Transverse colon (tissue), 4 donors: ENCODE measurements around the gene SOCS1. TPM values are rescaled to one million over a fixed set of nuclear protein-coding genes. Genes with fewer than 3 reads are reported as not detected.

Experiments used
- DNase-seq: peaks from one replicate; pipeline ENCODE4 v3.0.0-alpha.2; 2019
- H3K27ac ChIP-seq, 4 donors: fragments of 200-600 bp; sonication (generic); 2 replicates each; pipeline ENCODE4 v1.5.1; 2016 to 2018; ENCODE audit warnings: inconsistent platforms in 4 of 4
- H3K27me3 ChIP-seq: fragments of 200-600 bp; sonication (generic); 2 replicates; pipeline ENCODE4 v1.5.1; 2017; ENCODE audit warnings: inconsistent platforms
- H3K36me3 ChIP-seq, 4 donors: fragments of 200-600 bp; sonication (generic); 2 replicates each; pipeline ENCODE4 v1.5.1; 2017 to 2019; ENCODE audit warnings: inconsistent platforms in 4 of 4
- H3K4me1 ChIP-seq, 4 donors: fragments of 200-600 bp; sonication (generic); 2 replicates each; pipeline ENCODE4 v1.5.1; 2017 to 2020; ENCODE audit warnings: inconsistent platforms in 4 of 4
- H3K4me3 ChIP-seq, 4 donors: fragments of 200-600 bp; sonication (generic); 1 replicate in 1 of 4; 2 replicates in 3 of 4; pipeline versions ENCODE4 v1.5.1 to v1.6.1; 2017 to 2019; ENCODE audit warnings: inconsistent platforms in 4 of 4
- H3K9me3 ChIP-seq, 2 donors: fragments of 200-600 bp; sonication (generic); 2 replicates each; pipeline ENCODE4 v1.5.1; 2017 to 2019; ENCODE audit warnings: inconsistent platforms in 2 of 2
- EP300 ChIP-seq: sonication (generic); formaldehyde crosslinking; IDR thresholded peaks from one replicate; pipeline ENCODE4 v1.6.1; 2017; ENCODE audit warnings: antibody characterized with exemption, low read depth
- POLR2A ChIP-seq: fragments of 450-650 bp; IDR thresholded peaks from one replicate; pipeline ENCODE4 v1.6.1; 2016; ENCODE audit warnings: antibody characterized with exemption, mild to moderate bottlenecking, moderate library complexity
- POLR2AphosphoS5 ChIP-seq, 3 donors: sonication (generic); formaldehyde crosslinking; IDR thresholded peaks; one replicate each; pipeline ENCODE4 v1.6.1; 2016; ENCODE audit warnings: antibody characterized with exemption in 3 of 3
- WGBS, 2 donors: methylation state at CpG; one replicate each; pipeline ENCODE4 v1.1.5; 2018; ENCODE audit warnings: low coverage in 1 of 2; 5-methylcytosine and 5-hydroxymethylcytosine counted together
- in situ Hi-C, 4 donors: fragments of 200-750 bp; cut with MboI; loops; one replicate each; pipeline versions ENCODE4 v1.15.0 to v1.15.1; 2017; ENCODE audit warnings: low sequenced_read_pairs in 3 of 4, low pct_ligation_motif_present in 1 of 4, low pct_unique_long_range_greater_than_20kb in 1 of 4
- intact Hi-C: fragments of 100-400 bp; cut with DNase I; formaldehyde crosslinking; loops from one replicate; pipeline ENCODE4 v1.15.1; 2023; ENCODE audit warnings: low total_unique reads
- total RNA-seq, 4 donors: library from RNA; depleted of rRNA; stranded (reverse); fragments of >200 nt; gene quantifications; one replicate each; pipeline ENCODE4 v1.1.0, GENCODE V29; 2016
- TF ChIP-seq, protein P1 (sequence below), 5 experiments: fragments of 200-600 bp in 3 of 5; fragments of 450-650 bp in 2 of 5; sonication (generic) in 3 of 5; IDR thresholded peaks; 1 replicate in 2 of 5; 2 replicates in 3 of 5; pipeline ENCODE4 v1.5.1; 2016 to 2017; ENCODE audit warnings: antibody characterized with exemption in 5 of 5, inconsistent platforms in 3 of 5, mild to moderate bottlenecking in 2 of 5, moderate library complexity in 1 of 5

Gene SOCS1
- total RNA-seq, 4 donors from 2014 or later, result 2.2 to 17.6 (median 10.8) TPM

DNA sequence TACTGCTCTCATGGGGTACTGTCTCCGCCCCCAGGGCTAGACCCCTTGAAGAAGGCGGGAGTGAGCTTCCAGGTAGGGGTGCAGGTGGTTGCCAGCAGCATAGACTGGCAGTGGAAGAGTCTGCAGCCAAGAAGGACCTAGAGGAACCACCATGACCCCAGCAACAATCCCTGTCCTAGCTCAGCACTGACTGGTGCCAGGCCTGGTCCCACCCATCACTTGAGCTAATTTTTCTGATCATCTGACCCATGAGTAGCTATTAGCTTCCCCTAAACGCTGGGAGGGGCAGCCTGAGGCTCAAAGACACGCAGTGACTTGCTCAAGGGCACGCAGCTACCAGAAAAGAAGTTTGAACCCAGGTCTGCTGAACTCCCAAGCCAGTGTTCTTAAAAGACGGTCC is 16.5 kb upstream of the SOCS1 start:
- DNase-seq, result no peak
- intact Hi-C loops (no loop called here), in situ Hi-C loops (loop anchor here in 2 of 4 donors (25.0 kb wide), 1 partner anchor 90 kb away; no protein-coding TSS in a partner anchor)
- H3K27me3 ChIP-seq, result no peaks in the 10 kb centered on the region
- no peaks in the 10 kb centered on the region for H3K4me1 ChIP-seq
- TF ChIP-seq POLR2AphosphoS5 (IDR thresholded peaks at IDR 0.05), result no peak
- no peak for TF ChIP-seq EP300
- TF ChIP-seq POLR2A, result no peak
- TF ChIP-seq, protein P1, sequence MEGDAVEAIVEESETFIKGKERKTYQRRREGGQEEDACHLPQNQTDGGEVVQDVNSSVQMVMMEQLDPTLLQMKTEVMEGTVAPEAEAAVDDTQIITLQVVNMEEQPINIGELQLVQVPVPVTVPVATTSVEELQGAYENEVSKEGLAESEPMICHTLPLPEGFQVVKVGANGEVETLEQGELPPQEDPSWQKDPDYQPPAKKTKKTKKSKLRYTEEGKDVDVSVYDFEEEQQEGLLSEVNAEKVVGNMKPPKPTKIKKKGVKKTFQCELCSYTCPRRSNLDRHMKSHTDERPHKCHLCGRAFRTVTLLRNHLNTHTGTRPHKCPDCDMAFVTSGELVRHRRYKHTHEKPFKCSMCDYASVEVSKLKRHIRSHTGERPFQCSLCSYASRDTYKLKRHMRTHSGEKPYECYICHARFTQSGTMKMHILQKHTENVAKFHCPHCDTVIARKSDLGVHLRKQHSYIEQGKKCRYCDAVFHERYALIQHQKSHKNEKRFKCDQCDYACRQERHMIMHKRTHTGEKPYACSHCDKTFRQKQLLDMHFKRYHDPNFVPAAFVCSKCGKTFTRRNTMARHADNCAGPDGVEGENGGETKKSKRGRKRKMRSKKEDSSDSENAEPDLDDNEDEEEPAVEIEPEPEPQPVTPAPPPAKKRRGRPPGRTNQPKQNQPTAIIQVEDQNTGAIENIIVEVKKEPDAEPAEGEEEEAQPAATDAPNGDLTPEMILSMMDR (IDR thresholded peaks at IDR 0.05), result no peak
- no peaks in the 10 kb centered on the region for H3K9me3 ChIP-seq
- no peak overlapping the region for H3K27ac ChIP-seq
- H3K36me3 ChIP-seq, result no peaks in the 10 kb centered on the region
- WGBS, 2 donors, result 86% methylated on average over 6 of the region's 6 CpGs; no CpG with 5 or more reads in 1 of the 2 donors
- H3K4me3 ChIP-seq, result no peak overlapping the region

DNA sequence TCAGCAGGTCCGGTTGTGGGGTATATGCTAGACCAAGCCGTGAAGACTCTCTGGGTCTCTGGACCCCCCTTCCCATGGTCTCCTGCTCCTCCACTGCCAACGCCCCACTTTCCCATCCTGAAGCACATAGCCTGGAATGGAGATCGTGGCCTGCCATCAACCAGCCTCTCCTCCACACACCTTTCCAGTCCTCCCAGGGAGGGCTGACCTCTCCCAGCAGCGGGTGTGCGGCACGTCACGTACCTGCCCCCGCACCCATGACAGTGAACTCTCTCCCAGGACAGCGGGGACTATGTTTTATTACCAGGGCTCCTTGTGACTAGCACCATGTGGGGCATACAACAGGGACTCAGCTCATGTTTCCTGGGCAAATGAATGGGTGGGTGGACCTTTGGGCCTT is 15.6 kb upstream of the SOCS1 start:
- in situ Hi-C loops (loop anchor here in 2 of 4 donors (25.0 kb wide), 1 partner anchor 91 kb away; no protein-coding TSS in a partner anchor), intact Hi-C loops (no loop called here)
- Histone ChIP-seq H3K27me3 (no peaks in the 10 kb centered on the region), H3K4me3 (no peak overlapping the region), H3K9me3 (no peaks in the 10 kb centered on the region), H3K36me3 (no peaks in the 10 kb centered on the region), H3K27ac (no peak overlapping the region), H3K4me1 (no peaks in the 10 kb centered on the region)
- WGBS, 2 donors, result 97 to 100% methylated on average over 1 to 10 of the region's 10 CpGs
- no peak for DNase-seq
- TF ChIP-seq, protein P1 (IDR thresholded peaks at IDR 0.05), result no peak
- TF ChIP-seq POLR2A (no peak), POLR2AphosphoS5 (IDR thresholded peaks at IDR 0.05) (no peak), EP300 (no peak)

DNA sequence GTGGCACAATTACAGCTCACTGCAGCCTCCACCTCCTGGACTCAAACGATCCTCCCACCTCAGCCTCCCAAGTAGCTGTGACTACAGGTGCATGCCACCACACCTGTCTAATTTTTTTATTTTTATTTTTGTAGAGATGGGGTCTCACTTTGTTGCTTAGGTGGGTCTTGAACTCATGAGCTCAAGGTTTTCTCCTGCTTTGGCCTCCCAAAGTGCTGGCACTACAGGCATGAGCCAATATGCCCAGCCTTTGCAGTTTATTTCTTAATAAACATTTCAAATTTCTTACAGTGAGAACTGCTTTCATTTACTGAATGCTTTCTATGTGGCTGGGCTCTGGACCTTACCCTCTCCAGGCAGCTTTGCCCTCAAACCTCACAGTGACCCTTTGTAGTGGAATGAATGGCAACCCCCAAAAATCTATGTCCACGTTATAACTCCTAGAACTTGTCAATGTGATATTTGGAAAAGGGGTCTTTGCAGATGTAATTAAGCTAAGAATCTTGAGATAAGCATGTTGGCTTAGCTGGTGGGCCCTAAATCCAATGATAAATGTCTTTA is 14.7 kb upstream of the SOCS1 start:
- TF ChIP-seq POLR2A (no peak), POLR2AphosphoS5 (IDR thresholded peaks at IDR 0.05) (no peak), EP300 (no peak)
- TF ChIP-seq, protein P1 (IDR thresholded peaks at IDR 0.05), result no peak
- 78 to 86% methylated on average over 2 of the region's 2 CpGs for WGBS, 2 donors
- DNase-seq, result no peak
- Histone ChIP-seq H3K4me3 (no peak overlapping the region), H3K9me3 (no peaks in the 10 kb centered on the region), H3K4me1 (no peaks in the 10 kb centered on the region), H3K36me3 (no peaks in the 10 kb centered on the region), H3K27me3 (no peaks in the 10 kb centered on the region), H3K27ac (no peak overlapping the region)
- in situ Hi-C loops (loop anchor here in 2 of 4 donors (25.0 kb wide), 1 partner anchor 92 kb away; no protein-coding TSS in a partner anchor), intact Hi-C loops (no loop called here)

DNA sequence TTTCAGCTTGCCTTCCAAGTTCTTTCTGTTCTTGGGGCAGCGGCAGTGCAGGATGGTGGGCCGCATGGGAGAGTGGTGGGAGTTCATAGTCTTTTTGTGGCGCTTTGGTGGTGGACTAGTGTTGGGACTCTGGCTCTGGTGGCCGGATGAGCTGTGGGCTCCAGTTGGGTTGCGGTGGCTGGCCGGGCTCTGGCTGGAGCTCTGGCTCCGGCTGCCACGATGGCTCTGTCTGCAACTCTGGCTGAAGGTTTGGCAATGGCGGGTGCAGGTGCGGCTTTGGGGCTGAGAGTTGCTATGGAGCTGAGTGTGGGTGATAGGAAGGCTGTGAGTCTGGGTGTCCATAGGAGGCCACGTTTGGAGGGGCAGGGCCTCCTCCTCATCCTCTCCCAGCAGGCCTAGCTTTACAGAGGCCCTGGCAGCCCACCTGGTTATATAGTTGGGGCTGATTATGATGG is 12.9 kb upstream of the SOCS1 start, which contains the start of gene TNP2:
Gene TNP2 (minus strand): TSS at position 405 of the 455 bp plus-strand sequence. CDS start 63 bp downstream, at position 342.
- in situ Hi-C loops (loop anchor here in 2 of 4 donors (25.0 kb wide), 1 partner anchor 93 kb away; no protein-coding TSS in a partner anchor), intact Hi-C loops (no loop called here)
- no peak within 1 kb of the TSS for H3K27ac ChIP-seq
- no peak for DNase-seq
- TF ChIP-seq POLR2AphosphoS5 (IDR thresholded peaks at IDR 0.05) (no peak), POLR2A (no peak), EP300 (no peak)
- TF ChIP-seq, protein P1 (IDR thresholded peaks at IDR 0.05), result no peak
- H3K4me1 ChIP-seq, result peaks cover 0 to 8% (median 3%) of the 10 kb centered on the region in 4 donors
- H3K36me3 ChIP-seq, result no peaks in the 10 kb centered on the region
- 98% methylated on average over 11 of the region's 11 CpGs; no CpG with 5 or more reads in 1 of the 2 donors for WGBS, 2 donors
- no peaks in the 10 kb centered on the region for H3K27me3 ChIP-seq
- H3K9me3 ChIP-seq, result no peaks in the 10 kb centered on the region
- no peak within 1 kb of the TSS for H3K4me3 ChIP-seq
